MM.1S (cell line): ENCODE data around the gene ALKBH8.

ENCODE experiments used
- DNase-seq: peaks from one replicate; pipeline ENCODE4 v3.0.0-alpha.2; 2015
- H2AFZ ChIP-seq: fragments of 300-600 bp; sonication (generic); 2 replicates; pipeline ENCODE4 v1.6.0; 2016; ENCODE audit warnings: antibody characterized with exemption, low read length
- H3F3A ChIP-seq: fragments of 300-600 bp; sonication (generic); 2 replicates; pipeline ENCODE4 v1.6.1; 2016; ENCODE audit warnings: mild to moderate bottlenecking, antibody characterized with exemption, low read length, moderate library complexity, mixed read lengths; ENCODE audit not compliant: insufficient read depth
- H3K27ac ChIP-seq: fragments of 300-600 bp; sonication (generic); 2 replicates; pipeline ENCODE4 v1.5.1; 2016; ENCODE audit warnings: mild to moderate bottlenecking, low read length
- H3K27me3 ChIP-seq: fragments of 300-600 bp; sonication (generic); replicated peaks from 2 replicates; pipeline ENCODE4 v1.6.0; 2016; ENCODE audit warnings: low read length; ENCODE audit not compliant: insufficient read depth
- H3K36me3 ChIP-seq: fragments of 300-600 bp; sonication (generic); replicated peaks from 2 replicates; pipeline ENCODE4 v1.6.1; 2016; ENCODE audit warnings: mild to moderate bottlenecking, low read length, mixed read lengths; ENCODE audit not compliant: insufficient read depth
- H3K4me1 ChIP-seq: fragments of 300-600 bp; sonication (generic); 2 replicates; pipeline ENCODE4 v1.6.1; 2016; ENCODE audit warnings: low read length, mixed read lengths
- H3K4me2 ChIP-seq: fragments of 300-600 bp; sonication (generic); 2 replicates; pipeline ENCODE4 v1.6.0; 2016; ENCODE audit warnings: low read depth, low read length
- H3K4me3 ChIP-seq: fragments of 300-600 bp; sonication (generic); 2 replicates; pipeline ENCODE4 v1.5.1; 2016; ENCODE audit warnings: low read length, mixed read lengths
- H3K79me2 ChIP-seq: fragments of 300-600 bp; sonication (generic); 2 replicates; pipeline ENCODE4 v1.6.1; 2016; ENCODE audit warnings: mixed run types, low read length, mixed read lengths
- H3K9ac ChIP-seq: fragments of 300-600 bp; sonication (generic); 2 replicates; pipeline ENCODE4 v1.6.1; 2016; ENCODE audit warnings: low read length, mixed read lengths
- H3K9me2 ChIP-seq: fragments of 300-600 bp; sonication (generic); replicated peaks from 2 replicates; pipeline ENCODE4 v1.6.1; 2016; ENCODE audit warnings: mild to moderate bottlenecking, low read length, mixed read lengths; ENCODE audit not compliant: insufficient read depth
- H3K9me3 ChIP-seq: fragments of 300-600 bp; sonication (generic); replicated peaks from 2 replicates; pipeline ENCODE4 v1.6.1; 2016; ENCODE audit warnings: mild to moderate bottlenecking, low read length, mixed read lengths; ENCODE audit not compliant: insufficient read depth
- H4K20me1 ChIP-seq: fragments of 300-600 bp; sonication (generic); 2 replicates; pipeline ENCODE4 v1.6.1; 2016; ENCODE audit warnings: mild to moderate bottlenecking, low read length, moderate library complexity, mixed read lengths; ENCODE audit not compliant: insufficient read depth
- CTCF ChIP-seq: fragments of 300-600 bp; sonication (generic); IDR thresholded peaks from 2 replicates; pipeline ENCODE4 v1.5.1; 2016; ENCODE audit warnings: antibody characterized with exemption, low read length, mixed read lengths
- EZH2 ChIP-seq: fragments of 300-600 bp; sonication (generic); optimal IDR thresholded peaks from 2 replicates; pipeline ENCODE3; 2017; ENCODE audit warnings: low read depth, mild to moderate bottlenecking, antibody characterized with exemption, low read length, mixed read lengths
- EZH2phosphoT487 ChIP-seq: fragments of 300-600 bp; sonication (generic); IDR thresholded peaks from 2 replicates; pipeline ENCODE4 v1.6.1; 2018; ENCODE audit warnings: antibody characterized with exemption, low read length

The ALKBH8 gene

GRCh38 chr11:107477820-107478219 lies 87.7 kb downstream of the ALKBH8 start:
- Histone ChIP-seq H3K4me1 (peaks cover 9% of the 10 kb centered on the region), H3K4me2 (peak overlapping the region; percentile 43), H3K4me3 (no peak overlapping the region), H4K20me1 (no peaks in the 10 kb centered on the region), H3K79me2 (no peaks in the 10 kb centered on the region), H3K9me3 (no peaks in the 10 kb centered on the region), H3K9me2 (no peaks in the 10 kb centered on the region), H3K36me3 (no peaks in the 10 kb centered on the region), H3F3A (no peaks in the 10 kb centered on the region), H2AFZ (no peak overlapping the region), H3K27me3 (no peaks in the 10 kb centered on the region), H3K9ac (no peak overlapping the region), H3K27ac (no peak overlapping the region)
- no peak for TF ChIP-seq EZH2
- TF ChIP-seq EZH2phosphoT487: no peak
- TF ChIP-seq CTCF: no peak
- no peak for DNase-seq

- H2AFZ ChIP-seq: no peak overlapping the region
- H3K9me3 ChIP-seq: no peaks in the 10 kb centered on the region
- H3K79me2 ChIP-seq: no peaks in the 10 kb centered on the region
- no peak overlapping the region for H3K27ac ChIP-seq
- no peaks in the 10 kb centered on the region for H4K20me1 ChIP-seq
- H3K4me3 ChIP-seq: no peak overlapping the region
- no peaks in the 10 kb centered on the region for H3F3A ChIP-seq
- no peaks in the 10 kb centered on the region for H3K36me3 ChIP-seq
- no peaks in the 10 kb centered on the region for H3K9me2 ChIP-seq
- no peak for DNase-seq
- H3K9ac ChIP-seq: no peak overlapping the region
- no peak overlapping the region for H3K4me2 ChIP-seq
- peaks cover 9% of the 10 kb centered on the region for H3K4me1 ChIP-seq
- TF ChIP-seq EZH2phosphoT487: no peak
- TF ChIP-seq CTCF: no peak
- TF ChIP-seq EZH2: no peak
- no peaks in the 10 kb centered on the region for H3K27me3 ChIP-seq
Measured at GRCh38 chr11:107473792-107474191, 91.7 kb downstream of the ALKBH8 start.

- no peaks in the 10 kb centered on the region for H3K79me2 ChIP-seq
- no peak overlapping the region for H3K4me3 ChIP-seq
- no peak overlapping the region for H3K27ac ChIP-seq
- H3K9ac ChIP-seq: no peak overlapping the region
- no peaks in the 10 kb centered on the region for H3K27me3 ChIP-seq
- DNase-seq: no peak
- H3F3A ChIP-seq: no peaks in the 10 kb centered on the region
- H2AFZ ChIP-seq: no peak overlapping the region
- peaks cover 2% of the 10 kb centered on the region for H3K4me1 ChIP-seq
- H3K9me3 ChIP-seq: no peaks in the 10 kb centered on the region
- H3K36me3 ChIP-seq: no peaks in the 10 kb centered on the region
- no peaks in the 10 kb centered on the region for H4K20me1 ChIP-seq
- H3K4me2 ChIP-seq: no peak overlapping the region
- H3K9me2 ChIP-seq: no peaks in the 10 kb centered on the region
- TF ChIP-seq EZH2 (no peak), EZH2phosphoT487 (no peak), CTCF (no peak)
Measured at GRCh38 chr11:107472966-107473365, 92.6 kb downstream of the ALKBH8 start.
